PC-9 (cell line): ENCODE data around the gene SORBS1.

Source experiments
- CTCF ChIP-seq: fragments of 200-600 bp; sonication (generic); conservative IDR thresholded peaks from 2 replicates; pipeline ENCODE4 v1.6.1; 2017; ENCODE audit warnings: mixed run types, antibody characterized with exemption, mild to moderate bottlenecking, moderate library complexity
- EZH2 ChIP-seq: fragments of 200-600 bp; sonication (generic); IDR thresholded peaks from 2 replicates; pipeline ENCODE4 v1.8.0; 2017; ENCODE audit warnings: antibody characterized with exemption, low read depth

- no peak for TF ChIP-seq CTCF
- no peak for TF ChIP-seq EZH2
Measured at GRCh38 chr10:95400787-95401186, 160.4 kb downstream of the SORBS1 start.
